Activated CD8-positive, alpha-beta memory T cell treated with anti-CD3 and anti-CD28 coated beads, Interleukin-2, amount 50 U/mL, for 24 hours (primary cell): ENCODE measurements around the gene AGPS.

Experiments
- DNase-seq: peaks from one replicate; pipeline ENCODE4 v3.0.0-alpha.2; 2020; ENCODE audit errors: extremely low read depth

AGPS gene

DNA sequence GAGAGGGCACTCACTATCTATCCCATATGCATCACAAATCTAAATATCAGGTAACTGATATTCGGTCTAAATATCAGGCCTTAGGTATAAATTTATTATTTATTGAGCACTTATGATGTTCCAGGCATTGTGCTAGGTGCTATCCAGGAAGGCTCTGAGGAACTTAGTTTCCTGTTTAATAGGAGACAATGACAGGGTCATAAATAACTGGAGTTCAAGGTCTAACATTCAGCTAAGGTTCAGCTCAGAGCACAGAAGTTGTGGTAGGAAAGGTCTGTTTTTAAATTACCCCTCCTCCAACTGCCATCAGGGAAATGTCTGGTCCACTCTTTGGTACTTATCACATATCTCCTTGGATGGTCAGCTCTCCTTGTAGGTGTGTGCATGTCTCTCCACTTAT lies 193.6 kb downstream of the AGPS start:
- DNase-seq = no peak

DNA sequence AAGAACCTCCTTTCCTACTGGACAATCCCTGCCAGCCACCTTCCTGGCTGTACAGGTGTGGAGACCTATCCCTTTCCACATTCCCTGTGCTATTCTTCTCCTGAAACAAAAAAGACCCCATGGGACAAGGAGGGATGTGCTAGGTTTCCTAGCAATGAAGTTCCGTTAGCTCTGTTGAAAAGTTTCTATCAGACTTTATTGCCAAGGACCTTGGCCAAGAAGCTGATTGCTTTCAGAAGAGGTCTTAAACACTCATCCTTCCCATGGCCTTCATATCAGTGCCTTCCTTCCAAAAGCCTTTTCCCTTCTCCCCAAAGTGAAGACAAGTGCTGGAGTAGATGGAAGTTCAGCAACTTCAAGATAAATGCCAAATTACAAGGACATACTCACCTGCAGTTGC lies 194.8 kb downstream of the AGPS start:
- no peak for DNase-seq

DNA sequence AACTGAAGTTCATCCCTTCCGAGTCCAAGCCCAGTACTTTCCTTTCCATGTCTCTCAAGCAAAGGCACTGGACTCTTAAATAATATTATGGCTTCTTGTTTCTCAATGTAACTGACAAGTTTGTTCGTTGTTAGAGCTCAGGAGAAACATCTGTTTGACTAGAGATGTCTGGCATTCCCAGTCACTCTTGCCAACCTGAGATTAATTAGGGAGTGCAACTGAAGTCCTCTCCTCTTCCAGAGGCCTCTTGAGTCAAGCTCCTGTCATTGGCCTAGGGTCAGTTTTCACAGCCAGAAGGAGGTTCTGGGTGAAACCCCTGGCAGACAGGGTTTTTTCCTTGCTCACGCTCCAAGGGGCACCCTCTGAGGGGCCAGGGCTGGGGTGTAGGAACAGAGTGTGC lies 196.1 kb downstream of the AGPS start:
- no peak for DNase-seq

DNA sequence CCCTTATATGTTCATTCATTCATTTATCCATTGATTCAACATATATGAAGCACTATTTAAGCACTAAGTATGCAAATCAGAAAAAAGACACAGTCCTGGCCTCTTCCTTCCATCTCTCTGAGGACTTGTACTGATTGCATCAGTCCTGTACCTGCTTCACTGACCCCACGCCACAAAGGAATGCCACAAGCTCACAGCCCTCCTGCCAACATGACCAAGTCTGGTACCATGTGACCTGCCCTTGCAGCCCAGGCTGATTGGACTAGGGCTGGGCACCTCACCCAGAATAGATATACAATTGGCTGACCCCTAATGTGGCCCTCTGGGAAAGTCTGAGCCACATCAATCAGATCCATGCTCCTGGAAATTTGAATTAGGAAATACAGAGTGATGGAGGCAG lies 196.6 kb downstream of the AGPS start:
- no peak for DNase-seq

DNA sequence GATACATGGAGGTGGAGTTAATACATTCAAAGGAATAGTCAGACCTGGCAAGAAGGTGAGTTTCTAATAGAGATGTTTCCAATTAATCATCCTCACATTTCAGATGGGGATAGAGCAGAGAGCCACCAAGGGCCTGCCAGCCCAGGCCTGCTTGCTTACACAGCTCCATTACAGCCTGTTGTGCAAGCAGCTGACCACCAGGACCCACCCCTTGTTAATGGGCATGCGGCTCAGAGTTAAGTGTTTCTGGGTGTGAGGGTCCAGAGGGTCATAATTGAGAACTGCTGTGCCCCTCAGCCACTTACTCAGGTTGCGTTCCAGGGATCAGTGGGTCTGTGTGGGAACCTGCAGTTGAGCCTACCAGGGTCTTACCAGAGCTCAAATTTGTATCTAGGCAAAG lies 199.8 kb downstream of the AGPS start:
- DNase-seq = no peak

DNA sequence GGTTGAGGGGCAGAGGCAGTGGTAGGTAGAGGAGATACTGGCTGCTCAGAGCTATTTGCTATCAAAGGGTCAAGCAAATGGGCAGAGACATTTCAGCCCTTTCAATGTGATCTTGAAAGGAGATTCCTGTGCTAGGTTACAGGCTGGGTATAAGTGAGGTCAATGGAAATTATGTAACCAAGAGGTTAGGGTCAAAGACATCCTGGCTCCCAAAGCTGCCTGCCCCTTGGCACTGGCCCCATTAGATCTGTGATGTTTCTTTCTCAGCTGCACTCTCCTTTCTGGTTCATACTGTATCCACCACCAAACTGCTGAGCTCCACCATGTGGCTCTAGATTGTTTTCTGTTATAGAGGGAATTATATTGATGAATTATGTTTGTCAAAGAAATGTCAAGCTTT lies 200.4 kb downstream of the AGPS start:
- DNase-seq = no peak

DNA sequence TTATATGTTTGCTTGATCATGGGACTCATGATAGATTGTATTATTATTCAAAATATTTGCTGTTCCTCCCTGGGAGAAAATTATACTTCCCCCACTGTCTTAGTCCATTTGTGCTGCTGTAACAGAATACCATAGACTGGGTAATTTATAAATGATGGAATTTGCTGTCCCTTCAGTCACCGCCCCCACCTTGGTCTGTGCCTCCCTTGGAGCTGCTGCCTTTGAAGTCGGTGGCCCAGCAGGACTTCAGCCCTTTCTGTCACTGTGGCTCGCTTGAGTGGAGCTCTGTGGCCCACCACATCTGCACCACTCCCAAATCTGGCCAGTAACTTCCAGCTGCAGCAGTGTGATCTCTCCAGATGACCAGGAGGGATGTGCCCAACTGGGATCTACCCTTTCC lies 200.8 kb downstream of the AGPS start:
- no peak for DNase-seq
